K562 (cell line): ENCODE results near the gene HSF4. TPM values are rescaled to one million over a fixed set of nuclear protein-coding genes. Genes with fewer than 3 reads are reported as not detected.
A peak's percentile ranks its signal among the peaks of the same experiment; 100 is the strongest.

ENCODE experiments used
- ATAC-seq: fragments of 200-7000 bp; cut with Tn5 transposase; 3 replicates; pipeline ENCODE4 v1.9.1; 2020; ENCODE audit warnings: moderate library complexity
- BruUV-seq: library from RNA; stranded (reverse); fragments of 400-500 nt; replicated peaks from 2 replicates; lab custom pipeline; 2021; lab: Mats Ljungman, UMichigan
- CTCF ChIA-PET: fragments of 300-600 bp; formaldehyde crosslinking; extraction: SDS; loops from one replicate; lab custom pipeline; 2021; ENCODE audit warnings: low intra/inter-chr PET ratio; lab: Yijun Ruan, JAX
- POLR2A ChIA-PET: fragments of 300-600, 350-650 bp; sonication (Branson Sonifier 250); formaldehyde crosslinking; extraction: SDS; loops from one replicate; lab custom pipeline; 2021; ENCODE audit warnings: antibody characterized with exemption, inconsistent platforms; lab: Yijun Ruan, JAX
- DNase-seq, 4 experiments: peaks; one replicate each; pipeline versions ENCODE4 v3.0.0 to v3.0.0-alpha.2; 2011 to 2018; ENCODE audit warnings: low spot score in 3 of 4, mixed read lengths in 3 of 4; ENCODE audit errors: extremely low read depth in 1 of 4
- FAIRE-seq: peaks from 2 replicates; lab custom pipeline; 2011; peaks lifted over from hg19 to GRCh38; lab: Jason Lieb, UNC
- H2AFZ ChIP-seq: 2 replicates; pipeline ENCODE4 v1.6.0; 2011; ENCODE audit warnings: low read depth, low read length, control low read depth, inconsistent platforms
- H3K27ac ChIP-seq: fragments of 200-600 bp; 3 replicates; pipeline ENCODE4 v1.8.0; 2011; ENCODE audit warnings: low read depth, mild to moderate bottlenecking, control low read depth, inconsistent platforms, low read length, moderate library complexity, mixed read lengths; ENCODE audit errors: extremely low read depth
- H3K27me3 ChIP-seq, 2 experiments: fragments of 300-600 bp in 1 of 2; 2 replicates in 1 of 2; 3 replicates in 1 of 2; pipeline versions ENCODE4 v1.6.0 to v1.8.0; 2011; ENCODE audit warnings: inconsistent platforms in 2 of 2, low read length in 2 of 2, mild to moderate bottlenecking in 1 of 2, mixed read lengths in 1 of 2, moderate library complexity in 1 of 2; ENCODE audit not compliant: control insufficient read depth in 2 of 2, insufficient read depth in 2 of 2
- H3K36me3 ChIP-seq: fragments of 300-600 bp; 3 replicates; pipeline ENCODE4 v1.8.0; 2011; ENCODE audit warnings: mild to moderate bottlenecking, low read length, inconsistent platforms; ENCODE audit not compliant: control insufficient read depth, insufficient read depth
- H3K4me1 ChIP-seq, 2 experiments: fragments of 200-600 bp in 1 of 2; replicated peaks in 1 of 2; 2 replicates in 1 of 2; 3 replicates in 1 of 2; pipeline versions ENCODE4 v1.5.1 to v1.8.0; 2011; ENCODE audit warnings: inconsistent platforms in 2 of 2, low read length in 2 of 2, mild to moderate bottlenecking in 1 of 2, mixed read lengths in 1 of 2, moderate library complexity in 1 of 2; ENCODE audit not compliant: control insufficient read depth in 2 of 2, insufficient read depth in 2 of 2
- H3K4me2 ChIP-seq: 2 replicates; pipeline ENCODE4 v1.6.1; 2011; ENCODE audit warnings: low read length, control low read depth, inconsistent platforms, mixed read lengths; ENCODE audit not compliant: insufficient read depth
- H3K4me3 ChIP-seq: fragments of 200-600 bp; sonication (generic), shearing (Covaris generic); 2 replicates; pipeline ENCODE4 v1.5.1; 2016; ENCODE audit warnings: control low read depth, inconsistent platforms
- H3K79me2 ChIP-seq: fragments of 200-600 bp; 3 replicates; pipeline ENCODE4 v1.8.0; 2011; ENCODE audit warnings: low read length, inconsistent platforms; ENCODE audit not compliant: control insufficient read depth, insufficient read depth
- H3K9ac ChIP-seq, 2 experiments: 2 replicates each; pipeline versions ENCODE4 v1.6.0 to v1.6.1; 2011; ENCODE audit warnings: low read depth in 2 of 2, low read length in 2 of 2, control low read depth in 1 of 2, inconsistent platforms in 1 of 2, mild to moderate bottlenecking in 1 of 2, mixed read lengths in 1 of 2; ENCODE audit not compliant: insufficient read depth in 1 of 2
- H3K9me1 ChIP-seq: one replicate; pipeline ENCODE4 v1.6.0; 2011; ENCODE audit warnings: inconsistent platforms, mild to moderate bottlenecking, low read length, moderate library complexity; ENCODE audit not compliant: control insufficient read depth, insufficient read depth
- H3K9me3 ChIP-seq: replicated peaks from 2 replicates; pipeline ENCODE4 v1.5.1; 2011; ENCODE audit warnings: low read depth, low read length, inconsistent platforms; ENCODE audit not compliant: control insufficient read depth, insufficient read depth
- H4K20me1 ChIP-seq: replicated peaks from 2 replicates; pipeline ENCODE4 v1.6.1; 2011; ENCODE audit warnings: low read length, inconsistent platforms, mixed read lengths; ENCODE audit not compliant: control insufficient read depth, insufficient read depth
- E2F1 ChIP-seq: sonication (generic); formaldehyde crosslinking; IDR thresholded peaks from 2 replicates; pipeline ENCODE4 v1.8.1; 2023; ENCODE audit warnings: mild to moderate bottlenecking, missing genetic modification reagents, moderate library complexity
- GATA2 ChIP-seq: sonication (generic); formaldehyde crosslinking; IDR thresholded peaks from 2 replicates; pipeline ENCODE4 v1.4.0; 2020; ENCODE audit warnings: mild to moderate bottlenecking, missing genetic modification reagents
- MCM2 ChIP-seq: fragments of 450-650 bp; IDR thresholded peaks from 2 replicates; pipeline ENCODE4 v1.6.1; 2017; ENCODE audit warnings: low read depth, mild to moderate bottlenecking
- OTX1 ChIP-seq: fragments of 450-650 bp; formaldehyde crosslinking; IDR thresholded peaks from 2 replicates; pipeline ENCODE4 v1.4.0; 2022; ENCODE audit warnings: mild to moderate bottlenecking
- POLR2G ChIP-seq: fragments of 200-400 bp; formaldehyde crosslinking; IDR thresholded peaks from 2 replicates; pipeline ENCODE4 v1.6.1; 2017; ENCODE audit warnings: low read depth, mild to moderate bottlenecking, antibody characterized with exemption, low read length, moderate library complexity
- SAFB2 ChIP-seq: fragments of 200-400 bp; formaldehyde crosslinking; IDR thresholded peaks from 2 replicates; pipeline ENCODE4 v1.6.1; 2018; ENCODE audit warnings: borderline replicate concordance, low read length, low read depth, moderate library complexity; ENCODE audit not compliant: severe bottlenecking
- TAF1 ChIP-seq: IDR thresholded peaks from 2 replicates; pipeline ENCODE4 v1.6.1; 2011; ENCODE audit warnings: mild to moderate bottlenecking, low read length, moderate library complexity; ENCODE audit not compliant: insufficient read depth, control insufficient read depth, severe bottlenecking; ENCODE audit errors: extremely low read depth
- ZBTB33 ChIP-seq: sonication (generic); formaldehyde crosslinking; IDR thresholded peaks from 2 replicates; pipeline ENCODE4 v1.8.1; 2023; ENCODE audit warnings: mild to moderate bottlenecking, missing genetic modification reagents
- WGBS: fragments of 100-300 bp; shearing (Covaris generic); methylation state at CpG from one replicate; pipeline ENCODE4 v1.1.6; 2016; ENCODE audit warnings: low coverage, mixed read lengths; ENCODE audit not compliant: insufficient coverage; ENCODE audit errors: missing lambda C conversion rate; 5-methylcytosine and 5-hydroxymethylcytosine counted together
- in situ Hi-C: fragments of 300-500 bp; cut with MboI; formaldehyde crosslinking; loops from 4 replicates; pipeline ENCODE4 v1.15.0; 2018; ENCODE audit warnings: inconsistent platforms, mixed read lengths
- intact Hi-C: fragments of 100-400 bp; cut with micrococcal nuclease; formaldehyde crosslinking; loops from 2 replicates; pipeline ENCODE4 v1.14.2; 2022
- polyA plus RNA-seq, 8 experiments: library from polyadenylated mRNA; depleted of rRNA in 4 of 8; stranded (reverse) in 5 of 8; unstranded in 3 of 8; fragments of >200 nt; fragmentation: Nextera tagmentation in 2 of 8; fragmentation: Illumina TruSeq in 1 of 8; extraction: Ambion mirVana in 2 of 8; extraction: Trizol in 1 of 8; gene quantifications; 2 replicates each; pipeline versions ENCODE4 v1.2.1 to v1.2.3, GENCODE V29; 2011 to 2014; ENCODE audit warnings: inconsistent platforms in 1 of 8, missing spikeins in 1 of 8
- total RNA-seq, 7 experiments: library from RNA; depleted of rRNA in 6 of 7; stranded (reverse); fragments of >200 nt in 6 of 7; fragmentation: Illumina TruSeq in 2 of 7; extraction: Trizol in 2 of 7; gene quantifications; 2 replicates each; pipeline versions ENCODE4 v1.2.1 to v1.2.3, GENCODE V29; 2011 to 2021; ENCODE audit warnings: low replicate concordance in 1 of 7

The HSF4 gene
- total and polyA plus RNA-seq, 9 of the 15 experiments (the other 6 are each of a cell fraction or from before 2014, with no cell fraction given) = 0.50 to 35.4 (median 8.8) TPM; not detected in 1

GRCh38 chr16:67173323-67173722, 8.8 kb downstream of the HSF4 start (continued):
- TF ChIP-seq E2F1 (CRISPR knock-in tag) (no peak), MCM2 (no peak), GATA2 (CRISPR knock-in tag) (no peak), TAF1 (no peak), SAFB2 (no peak)

- H3K4me2 ChIP-seq = no peak overlapping the region
- BruUV-seq = no TSS peak
- ATAC-seq (no peak), FAIRE-seq (no peak), DNase-seq (no peak)
- CTCF ChIA-PET = no interaction called here
- no peaks in the 10 kb centered on the region for H3K9me1 ChIP-seq
- intact Hi-C loops = no loop called here
- no peak overlapping the region for H3K27ac ChIP-seq
- H3K4me1 ChIP-seq = peaks cover 18 to 56% of the 10 kb centered on the region in 2 experiments; a peak in 4 of 5 replicates
- no peak overlapping the region for H2AFZ ChIP-seq
- H3K36me3 ChIP-seq = no peaks in the 10 kb centered on the region
- in situ Hi-C loops = loop anchor here (25.0 kb wide), 1 partner anchor 212 kb away; the partner anchor contains the start of gene CES3
- TF ChIP-seq POLR2G (peak; percentile 28), OTX1 (CRISPR knock-in tag) (no peak), ZBTB33 (peak; percentile 86)
- no peaks in the 10 kb centered on the region for H4K20me1 ChIP-seq
- peak overlapping the region in 1 of 2 experiments; percentile 76; a peak in 2 of 4 replicates for H3K9ac ChIP-seq
- 75% methylated on average over 24 of the region's 71 CpGs for WGBS
- H3K9me3 ChIP-seq = no peaks in the 10 kb centered on the region
- H3K4me3 ChIP-seq = no peak overlapping the region
- H3K79me2 ChIP-seq = no peaks in the 10 kb centered on the region
- POLR2A ChIA-PET = interaction anchor here (0.6 to 1.1 kb wide), 4 partner anchors 8 to 269 kb away, joined by 3 read pairs; partner anchors contain the start of gene B3GNT9
- no peaks in the 10 kb centered on the region for H3K27me3 ChIP-seq
Measured at GRCh38 chr16:67173808-67174705, 9.5 kb downstream of the HSF4 start.
